CD4-positive, alpha-beta T cell treated with Interleukin-17A for 4 hours (primary cell): Measurements from ENCODE around the gene COL9A1.

Experiments used
- DNase-seq: peaks from one replicate; pipeline ENCODE4 v3.0.0-alpha.2; 2020; ENCODE audit warnings: mixed read lengths

The COL9A1 gene

GRCh38 chr6:70285201-70285600 is 17.7 kb downstream of the COL9A1 start:
- DNase-seq: no peak

GRCh38 chr6:70282919-70283461 is 19.9 kb downstream of the COL9A1 start:
- no peak for DNase-seq

DNA sequence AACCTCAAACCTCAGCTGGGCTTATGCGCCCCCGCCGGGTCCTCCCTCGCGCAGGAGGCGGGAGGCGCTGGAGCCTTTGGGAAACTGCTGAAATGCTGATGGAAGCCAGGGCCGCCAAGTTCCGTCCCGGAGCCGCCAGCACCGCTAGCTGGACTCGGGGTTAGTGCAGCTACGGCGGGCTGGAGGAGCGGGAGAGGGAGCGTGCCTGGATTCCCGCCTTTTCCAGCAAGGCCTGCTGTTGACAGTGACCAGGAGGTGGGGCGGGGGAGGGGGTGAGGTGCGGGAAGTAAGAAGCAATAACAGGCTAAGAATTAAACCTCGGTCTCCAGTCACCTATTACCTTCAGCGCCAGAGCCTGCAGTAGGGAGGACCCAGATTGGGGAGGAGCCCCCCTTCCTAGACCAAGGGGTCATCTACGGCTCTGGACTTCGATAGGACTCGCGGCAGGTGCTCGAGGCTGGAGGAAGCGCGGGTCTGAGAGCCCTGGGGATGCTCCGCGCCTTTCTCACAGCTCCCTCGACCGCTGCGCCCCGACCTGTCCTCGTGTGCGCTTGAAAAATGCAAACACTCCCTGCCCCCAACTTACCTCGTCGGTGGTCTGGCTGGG is 20.5 kb downstream of the COL9A1 start:
- no peak for DNase-seq

DNA sequence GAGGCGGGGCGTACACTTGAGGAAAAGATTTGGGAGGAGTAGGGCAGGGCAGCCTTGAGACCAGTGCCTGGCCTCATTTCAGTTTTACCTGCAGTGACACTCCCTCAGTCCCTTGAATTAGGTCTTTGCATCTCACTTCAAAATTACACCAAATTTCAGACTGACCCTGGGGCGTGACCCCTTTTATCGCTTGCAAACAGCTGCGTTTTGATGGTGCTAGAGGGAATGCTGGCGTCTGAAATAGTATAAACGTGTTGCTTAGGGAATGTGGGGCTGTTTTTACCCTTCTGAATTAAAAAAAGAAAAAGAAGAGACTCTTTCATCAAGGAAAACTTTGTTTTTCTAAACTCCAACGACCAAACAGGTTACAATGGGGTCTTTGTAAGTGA is 21.0 kb downstream of the COL9A1 start:
- DNase-seq: no peak

DNA sequence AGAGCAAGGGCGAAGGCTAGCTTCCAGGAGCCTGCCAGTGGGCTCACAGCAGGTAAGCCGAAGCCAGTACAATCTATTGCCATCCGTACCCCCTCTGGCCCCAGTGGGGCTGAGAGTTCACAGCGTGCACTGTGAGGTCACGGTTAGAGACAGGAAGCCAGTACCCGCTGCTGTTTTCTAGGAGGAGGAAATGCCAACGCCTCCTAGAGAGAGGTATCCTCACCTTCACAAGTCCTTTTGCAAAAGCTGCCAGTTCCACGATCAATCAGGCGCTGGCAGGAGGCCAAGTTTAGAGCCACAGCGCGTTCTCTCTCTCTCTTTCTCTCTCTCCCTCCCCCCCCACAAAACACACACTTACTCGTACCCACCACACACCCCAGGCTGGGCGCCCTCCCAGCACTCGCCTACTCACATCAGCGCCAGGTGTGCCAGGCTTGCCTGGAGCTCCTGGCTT is 22.5 kb downstream of the COL9A1 start:
- no peak for DNase-seq

- DNase-seq: no peak
These were observed 25.4 kb downstream of the COL9A1 start for GRCh38 chr6:70277470-70277869.

DNA sequence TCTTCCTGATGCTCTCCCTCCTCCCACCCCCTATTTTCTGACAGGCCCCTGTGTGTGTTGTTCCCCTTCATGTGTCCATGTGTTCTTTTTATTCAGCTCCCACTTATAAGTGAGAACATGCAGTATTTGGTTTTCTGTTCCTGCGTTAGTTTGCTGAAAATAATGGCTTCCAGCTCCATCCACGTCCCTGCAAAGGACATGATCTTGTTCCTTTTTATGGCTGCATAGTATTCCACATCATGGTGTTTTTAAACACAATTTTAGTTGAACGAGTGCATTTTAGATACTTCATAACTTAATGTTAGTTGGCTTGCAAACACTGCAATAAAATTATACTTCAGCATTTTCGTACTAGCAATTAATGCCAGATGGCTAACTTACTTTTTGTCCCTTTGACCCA is 28.5 kb downstream of the COL9A1 start:
- DNase-seq: no peak

DNA sequence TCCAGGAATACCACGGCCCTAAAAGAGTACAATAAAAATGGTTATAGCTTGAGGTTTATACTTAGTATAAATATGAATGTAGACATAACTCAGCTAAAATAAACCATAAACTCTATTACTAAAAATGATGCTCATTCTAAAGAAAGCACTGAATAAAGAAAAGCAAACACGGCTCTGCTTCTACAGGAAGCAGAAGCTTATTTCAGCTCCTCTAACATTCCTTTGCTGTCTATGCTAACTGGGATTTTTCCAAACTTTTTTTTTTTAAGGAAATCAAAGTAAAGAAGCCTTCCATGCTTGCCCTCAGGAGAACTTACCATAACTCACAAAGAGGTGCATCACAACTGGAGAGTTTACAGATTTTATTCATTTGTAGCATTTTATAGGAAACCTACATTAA is 30.8 kb downstream of the COL9A1 start:
- no peak for DNase-seq

GRCh38 chr6:70270287-70271005 is 32.4 kb downstream of the COL9A1 start:
- DNase-seq: no peak

DNA sequence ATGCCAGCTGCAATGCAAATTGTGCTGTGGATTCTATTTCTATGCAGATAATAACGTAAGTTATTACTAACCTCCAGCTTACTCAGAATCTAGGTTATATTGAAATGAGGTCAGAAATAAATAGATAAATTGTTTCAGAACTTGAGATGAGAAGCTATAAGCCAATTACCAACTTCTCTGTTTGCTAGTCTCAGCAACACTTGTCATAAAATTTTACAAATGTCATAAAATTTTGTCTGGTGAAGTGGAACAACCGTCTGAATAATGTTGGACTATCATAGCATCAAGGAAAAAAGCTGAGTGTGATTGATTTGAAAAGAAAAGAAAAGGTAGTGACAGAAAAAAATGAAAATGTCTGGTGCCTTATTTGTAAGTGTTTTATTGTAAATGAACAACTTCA is 36.7 kb downstream of the COL9A1 start:
- no peak for DNase-seq

GRCh38 chr6:70264306-70264705 is 38.6 kb downstream of the COL9A1 start:
- no peak for DNase-seq

DNA sequence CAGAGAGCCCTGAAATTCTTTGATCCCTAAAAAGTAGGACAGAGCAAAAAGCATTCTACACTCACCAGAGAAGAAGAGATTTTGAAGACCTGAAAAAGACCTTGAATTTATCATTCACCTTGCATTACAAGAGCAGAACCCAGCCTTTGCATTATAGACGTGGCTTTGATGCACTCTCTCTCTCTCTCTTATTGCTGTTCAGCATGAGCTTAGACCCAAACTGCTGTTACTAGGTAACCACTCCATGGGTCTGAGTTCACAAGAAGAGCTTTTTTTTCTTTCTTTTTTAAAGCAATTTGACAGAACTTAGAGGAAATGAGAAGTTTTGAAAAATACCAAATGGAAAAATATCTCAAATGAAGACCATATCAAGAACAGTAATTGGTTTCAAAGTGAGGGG is 44.4 kb downstream of the COL9A1 start:
- DNase-seq: no peak

DNA sequence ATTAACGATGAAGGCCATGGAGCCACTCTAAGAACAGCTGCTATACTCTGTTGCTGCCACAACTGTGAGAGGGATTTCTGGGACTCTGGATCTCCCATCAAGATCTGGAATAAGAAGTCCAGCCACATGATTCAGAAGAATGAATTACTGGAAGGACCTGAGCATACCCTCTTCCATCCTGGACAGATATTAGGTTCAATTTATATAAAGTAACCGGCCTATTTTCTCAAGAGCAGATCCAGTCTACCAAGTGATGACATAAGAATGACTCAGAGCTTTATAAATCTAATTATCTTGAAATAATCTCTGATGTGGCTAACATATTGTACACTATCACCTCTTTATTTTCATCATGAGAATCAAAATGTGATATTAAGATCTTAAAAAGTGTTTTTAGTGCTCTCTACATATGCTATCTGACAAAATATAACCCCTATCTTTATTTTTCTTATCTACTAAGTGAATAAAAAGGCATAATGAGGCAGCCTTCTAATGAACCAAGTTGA is 45.1 kb downstream of the COL9A1 start:
- no peak for DNase-seq

DNA sequence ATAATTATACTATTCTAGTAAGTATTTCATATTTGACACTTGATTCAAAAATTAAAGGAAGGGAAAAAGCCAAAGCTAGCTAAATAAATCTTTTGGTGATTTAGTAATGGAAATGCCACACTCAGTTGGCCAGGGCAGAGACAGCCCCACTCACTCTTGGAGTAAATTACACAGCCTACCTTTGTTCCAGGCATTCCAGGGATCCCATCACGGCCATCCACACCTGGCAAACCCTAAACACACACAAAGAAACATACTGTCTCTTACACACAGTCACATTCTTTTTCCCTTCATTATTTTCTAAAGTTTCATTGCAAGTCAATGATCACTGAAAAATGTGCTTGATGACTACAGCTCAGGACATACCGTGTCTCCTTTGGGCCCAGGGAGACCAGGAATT is 48.1 kb downstream of the COL9A1 start:
- no peak for DNase-seq

GRCh38 chr6:70253923-70254322 is 49.0 kb downstream of the COL9A1 start:
- DNase-seq: no peak

- DNase-seq: no peak
These were observed 50.3 kb downstream of the COL9A1 start for GRCh38 chr6:70252604-70253003.

- no peak for DNase-seq
These were observed 56.8 kb downstream of the COL9A1 start for GRCh38 chr6:70246118-70246517.

- DNase-seq: no peak
These were observed 60.9 kb downstream of the COL9A1 start for GRCh38 chr6:70241991-70242420.

GRCh38 chr6:70241031-70241430 is 61.9 kb downstream of the COL9A1 start:
- no peak for DNase-seq

- DNase-seq: no peak
These were observed 66.5 kb downstream of the COL9A1 start for GRCh38 chr6:70236343-70236742.

DNA sequence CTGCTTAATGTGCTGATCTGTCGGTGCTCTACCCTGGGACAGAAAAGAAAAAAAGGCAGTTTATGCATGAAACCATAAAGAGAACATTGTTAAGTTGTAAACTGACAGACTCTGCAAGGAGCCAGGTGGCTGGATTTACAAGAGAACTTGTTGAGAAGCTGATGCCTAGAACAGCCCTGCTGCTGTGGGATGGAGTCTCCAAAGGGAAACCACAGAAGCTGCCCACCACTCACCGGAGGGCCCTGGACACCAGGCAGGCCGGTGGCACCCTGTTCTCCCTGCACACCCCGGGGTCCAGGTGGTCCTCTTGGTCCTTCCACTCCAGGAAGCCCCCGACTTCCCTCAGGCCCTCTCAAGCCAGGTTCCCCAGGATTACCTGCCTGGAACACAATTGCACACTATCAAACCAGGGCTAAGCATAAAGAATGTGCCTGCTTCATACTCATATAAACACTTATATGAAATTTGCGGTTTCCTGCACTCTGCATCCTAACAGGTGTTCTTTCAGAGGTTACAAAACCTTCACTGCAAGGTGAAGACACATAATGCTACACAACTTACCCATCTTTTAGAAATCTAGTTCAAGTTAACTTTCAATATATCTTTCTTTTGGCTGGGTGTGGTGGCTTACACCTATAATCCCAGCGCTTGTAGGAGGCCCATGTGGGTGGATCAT is 68.2 kb downstream of the COL9A1 start:
- DNase-seq: no peak

- DNase-seq: no peak
These were observed 71.6 kb downstream of the COL9A1 start for GRCh38 chr6:70231311-70231710.

DNA sequence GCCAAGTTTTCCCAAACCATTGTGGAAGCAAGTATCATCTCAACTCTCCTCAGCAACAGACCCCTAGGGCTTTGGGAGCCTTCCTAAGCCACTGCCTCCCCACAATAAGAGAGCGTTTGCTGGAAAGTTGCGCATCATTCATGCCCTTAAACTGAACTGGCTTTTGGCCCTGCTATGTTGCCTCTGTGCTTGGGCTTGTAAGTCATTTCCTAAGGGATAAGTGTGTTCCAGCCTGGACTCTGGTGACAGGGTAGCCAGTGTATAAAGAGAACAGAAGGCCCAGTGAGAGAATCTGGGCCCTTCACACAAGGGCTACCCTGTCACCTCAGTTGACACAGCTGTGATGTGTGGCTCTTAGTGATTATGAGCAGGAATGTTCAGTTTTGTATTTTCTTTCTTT is 77.8 kb downstream of the COL9A1 start:
- no peak for DNase-seq

- DNase-seq: no peak
These were observed 80.5 kb downstream of the COL9A1 start for GRCh38 chr6:70222439-70222749.
